ENCODE results near the gene ATP11C.
"Not testable (repeated sequence)": the region's sequence is repeated elsewhere in the genome, so short reads cannot be mapped to it uniquely, and the experiment has no call there.

Gene ATP11C

DNA sequence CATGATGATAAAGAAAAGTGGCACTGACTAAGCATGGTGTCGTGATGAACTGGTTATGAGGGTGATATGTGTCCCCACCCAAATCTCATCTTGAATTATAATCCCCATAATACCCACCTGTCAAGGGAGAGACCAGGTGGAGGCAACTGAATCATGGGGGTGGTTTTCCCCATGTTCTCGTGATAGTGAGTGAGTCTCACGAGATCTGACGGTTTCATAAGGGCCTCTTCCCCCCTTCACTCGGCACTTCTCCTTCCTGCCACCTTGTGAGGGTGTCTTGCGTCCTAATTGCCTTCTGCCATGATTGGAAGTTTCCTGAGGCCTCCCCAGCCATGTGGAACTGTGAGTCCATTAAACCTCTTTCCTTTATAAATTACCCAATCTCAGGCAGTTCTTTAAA is 11.7 kb downstream of the ATP11C start:
- DNase-seq: not testable (repeated sequence)

DNA sequence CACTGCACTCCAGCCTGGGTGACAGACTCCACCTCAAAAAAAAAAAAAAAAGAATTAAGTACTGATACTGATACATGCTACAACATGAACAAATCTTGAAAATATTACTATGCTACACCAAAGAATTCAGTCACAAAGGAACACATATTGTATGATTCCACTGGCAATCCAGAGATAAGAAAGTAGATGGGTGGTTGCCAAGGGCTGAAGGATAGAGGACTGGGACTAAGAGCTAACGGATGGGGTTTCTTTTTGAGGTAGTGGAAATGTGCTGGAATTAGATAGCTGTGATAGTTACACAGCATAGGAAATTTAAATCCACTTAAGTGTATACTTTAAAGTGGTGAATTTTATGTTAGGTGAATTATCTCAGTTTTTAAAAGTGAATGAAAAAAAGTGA is 12.5 kb downstream of the ATP11C start:
- DNase-seq: no peak

DNA sequence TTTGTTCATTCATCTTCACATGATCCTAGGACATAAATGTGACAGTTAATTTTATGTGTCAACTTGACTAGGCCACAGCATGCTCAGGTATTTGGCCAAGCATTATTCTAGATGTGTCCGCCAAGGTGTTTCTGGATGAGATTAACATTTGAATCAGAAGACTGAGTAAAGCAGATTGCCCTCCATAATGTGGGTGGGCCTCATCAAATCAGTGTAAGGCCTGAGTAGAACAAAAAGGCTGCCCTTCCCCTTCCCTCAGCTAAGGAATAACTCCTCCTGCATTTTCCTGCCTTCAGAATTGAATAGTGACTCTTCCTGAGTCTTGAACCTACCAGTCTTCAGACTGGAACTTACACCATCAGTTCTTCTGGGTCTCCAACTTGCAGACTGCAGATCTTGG is 18.4 kb downstream of the ATP11C start:
- DNase-seq: no peak

DNA sequence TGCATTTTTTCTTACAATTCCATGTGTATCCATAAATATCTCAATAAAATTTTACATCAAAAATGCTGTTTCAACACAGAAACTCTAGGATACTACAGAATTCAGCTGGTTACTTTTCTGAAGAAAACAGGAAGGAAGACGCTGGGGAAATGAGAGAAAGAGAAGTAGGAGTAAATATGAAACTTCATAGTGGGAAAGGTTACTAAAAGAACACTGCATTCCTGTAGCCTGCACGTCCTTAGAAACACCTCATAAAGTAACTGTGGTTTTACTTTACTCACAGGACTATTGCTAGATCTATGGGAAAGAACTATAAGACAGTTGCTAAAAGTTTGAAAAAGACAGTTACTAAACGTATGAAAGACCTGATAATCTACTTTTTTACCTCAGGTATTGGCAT is 23.1 kb downstream of the ATP11C start:
- DNase-seq: no peak

DNA sequence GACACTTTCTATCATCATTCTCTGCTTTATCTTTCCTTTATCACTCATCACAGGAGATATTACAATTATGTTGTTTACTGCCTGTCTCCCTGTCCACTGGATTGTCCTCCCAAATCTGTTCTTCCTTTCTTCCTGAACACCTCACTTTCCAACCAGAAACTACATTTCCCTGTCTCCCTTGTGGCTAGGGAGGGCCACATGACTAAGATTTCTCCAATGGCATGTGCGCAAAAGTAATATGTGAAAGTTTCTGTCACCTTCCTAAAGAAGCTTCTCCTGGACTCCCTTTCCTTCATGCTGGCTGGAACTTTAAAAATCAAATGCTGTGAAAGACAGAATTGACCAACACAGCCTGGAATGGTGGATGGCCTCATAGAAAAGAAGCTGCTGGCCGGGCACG is 25.8 kb downstream of the ATP11C start:
- no peak for DNase-seq

DNA sequence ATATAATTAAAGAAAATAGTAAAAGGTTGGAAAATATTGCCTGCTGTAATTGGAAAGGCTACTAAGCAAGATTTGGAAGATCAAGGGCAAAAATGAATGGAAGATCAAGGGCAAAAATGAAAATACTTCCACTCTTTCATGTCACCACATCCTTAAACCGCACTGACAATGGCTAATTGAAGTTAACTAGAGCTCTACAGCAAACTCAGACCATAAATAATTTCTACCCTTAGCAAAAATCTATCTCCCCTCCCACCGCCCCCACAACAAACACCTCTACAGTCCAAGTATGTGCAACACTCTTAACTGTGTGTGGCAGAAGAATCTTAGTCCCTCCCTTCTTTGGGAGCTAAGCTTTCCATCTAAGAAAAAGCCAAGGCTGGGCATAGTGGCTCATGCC is 27.1 kb downstream of the ATP11C start:
- no peak for DNase-seq

DNA sequence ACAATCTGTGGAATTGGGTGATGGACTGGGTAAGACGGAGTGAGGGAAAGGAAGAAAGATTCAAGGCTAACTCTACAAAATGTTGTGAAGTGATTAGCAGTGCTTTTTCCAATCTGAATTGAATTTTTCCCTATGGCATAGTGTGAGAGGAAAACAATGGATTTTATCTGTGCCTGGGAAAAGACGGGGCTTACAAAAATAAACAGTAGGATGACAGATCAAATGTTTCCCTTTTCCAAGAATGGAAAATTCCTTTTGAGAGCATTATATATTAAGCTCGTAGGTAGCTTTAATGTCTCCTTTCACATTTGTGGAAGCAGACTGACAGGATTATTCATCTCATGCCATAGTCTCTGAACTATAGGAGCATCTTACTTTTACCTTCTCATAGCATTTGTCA is 27.8 kb downstream of the ATP11C start:
- no peak for DNase-seq

DNA sequence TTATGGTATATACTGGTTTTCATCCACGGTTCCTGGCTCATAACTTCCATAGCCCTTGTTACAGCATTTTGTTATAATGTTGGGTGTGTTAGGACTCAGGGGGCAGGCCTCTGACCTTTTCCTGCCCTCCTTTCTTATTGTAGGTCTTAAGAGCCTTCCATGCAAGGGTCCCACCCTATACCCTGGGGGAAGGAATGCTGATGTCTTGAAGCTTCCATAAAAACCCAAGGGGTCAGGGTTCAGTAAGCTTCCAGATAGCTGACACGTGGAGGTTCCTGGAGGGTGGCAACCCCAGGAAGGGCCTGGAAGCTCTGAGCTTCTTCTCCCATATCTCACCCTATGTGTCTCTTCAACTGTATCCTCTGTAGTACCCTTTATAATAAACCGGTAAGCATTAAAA is 29.6 kb downstream of the ATP11C start:
- DNase-seq: no peak

DNA sequence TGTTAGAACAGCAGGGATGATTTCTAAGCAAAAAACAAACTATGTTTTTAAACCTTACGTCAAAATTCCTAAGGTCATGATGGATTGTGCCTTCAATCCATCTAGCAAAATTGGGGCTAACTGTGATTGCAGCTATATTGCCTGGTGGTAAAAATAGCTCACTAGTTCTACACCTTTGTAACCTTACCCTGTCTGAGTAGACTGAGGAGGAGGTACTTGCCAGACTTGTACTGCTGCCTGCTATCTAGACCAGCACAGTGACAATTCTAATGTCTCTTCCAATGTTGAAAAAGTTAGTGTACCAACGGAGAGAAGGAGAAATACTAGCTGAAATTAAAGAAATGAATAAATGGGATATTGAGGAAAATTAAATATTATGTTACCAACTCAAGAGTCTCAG is 30.3 kb downstream of the ATP11C start:
- no peak for DNase-seq

DNA sequence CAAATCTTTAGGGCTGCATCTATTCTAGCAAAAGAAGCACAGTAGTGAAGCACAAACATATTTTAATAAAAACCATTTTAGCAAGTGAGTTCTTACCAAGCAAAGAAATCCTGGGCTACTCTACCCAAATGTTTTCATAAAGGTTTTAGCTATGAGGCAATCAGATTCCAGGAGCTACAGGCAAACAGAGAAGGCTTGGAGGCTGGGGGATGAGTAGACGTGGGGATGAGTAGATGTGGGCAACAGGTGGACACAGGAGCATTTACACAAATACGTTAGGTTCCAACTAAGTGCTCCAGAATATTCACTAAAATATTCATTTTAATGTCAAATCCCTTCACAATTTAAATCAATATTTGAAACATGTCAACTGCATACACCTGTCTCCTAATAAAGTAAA is 34.5 kb downstream of the ATP11C start:
- DNase-seq: no peak

DNA sequence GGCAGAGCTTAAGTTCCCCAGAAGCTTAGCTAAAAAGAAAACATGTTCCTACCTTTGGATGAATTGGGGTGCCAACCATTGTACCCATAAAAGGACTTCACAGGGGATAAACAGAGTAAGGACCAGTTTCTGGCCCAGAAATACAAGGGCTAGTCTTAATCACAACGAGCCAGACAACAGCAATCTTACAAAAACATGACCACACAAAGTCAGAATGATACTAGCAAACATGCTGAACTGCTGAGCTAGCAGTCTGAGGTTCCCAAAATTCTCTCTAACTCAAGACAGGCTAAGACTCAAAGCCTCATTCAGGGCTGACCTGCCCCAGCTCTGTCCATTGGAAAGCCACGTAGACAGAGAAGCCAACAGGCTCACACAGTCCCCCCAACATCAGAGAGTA is 40.3 kb downstream of the ATP11C start:
- no peak for DNase-seq

DNA sequence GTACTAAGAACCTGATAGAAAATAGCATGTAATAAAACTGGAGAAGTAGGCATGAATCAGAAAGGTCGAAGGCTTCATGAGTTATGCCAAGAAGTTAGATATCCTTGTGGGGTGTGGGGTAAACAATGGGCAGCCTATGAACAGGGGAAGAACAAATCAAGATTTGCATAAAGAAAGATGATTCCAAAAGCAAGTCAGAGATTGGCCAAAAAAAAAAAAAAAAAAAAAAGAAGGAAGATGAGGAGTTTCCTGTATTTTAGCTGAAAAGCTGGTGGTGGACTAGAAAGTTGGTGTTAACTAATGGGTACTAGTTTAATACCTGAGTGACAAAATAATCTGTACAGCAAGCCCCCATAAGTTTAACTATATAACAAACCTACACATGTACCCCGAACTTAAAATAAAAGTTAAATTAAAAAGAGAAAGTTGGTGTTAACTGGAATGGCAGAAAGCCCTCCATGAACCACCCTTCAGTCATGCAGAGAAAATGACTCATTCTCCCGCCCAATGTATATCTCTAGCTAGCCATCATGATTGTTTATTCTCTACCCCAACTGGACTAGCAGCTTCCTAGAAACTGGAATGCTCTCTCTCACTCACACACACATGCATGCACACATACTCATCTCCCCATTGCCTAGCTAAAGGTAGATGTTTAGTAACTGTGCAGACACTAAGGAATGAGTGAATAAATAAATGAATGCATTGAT is 41.7 kb downstream of the ATP11C start:
- DNase-seq: no peak

DNA sequence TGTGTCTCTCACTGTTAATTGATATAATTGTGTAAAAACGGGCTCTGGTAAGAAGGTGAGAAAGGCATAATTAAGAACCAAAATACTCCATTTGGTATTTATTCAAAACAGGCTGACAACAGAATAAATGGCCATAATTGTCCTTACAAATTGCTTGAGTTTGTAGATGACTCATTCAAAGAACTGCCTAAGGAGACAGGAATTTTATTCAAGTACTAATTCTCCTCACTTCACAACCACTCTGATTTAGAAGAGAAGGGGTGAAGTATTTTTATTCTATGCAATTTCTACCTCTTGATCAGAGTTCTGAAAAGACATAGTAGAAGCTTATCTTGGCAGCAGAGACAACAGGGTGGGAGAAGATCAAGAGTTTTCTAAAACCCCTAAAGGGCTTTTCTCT is 43.1 kb downstream of the ATP11C start:
- no peak for DNase-seq

DNA sequence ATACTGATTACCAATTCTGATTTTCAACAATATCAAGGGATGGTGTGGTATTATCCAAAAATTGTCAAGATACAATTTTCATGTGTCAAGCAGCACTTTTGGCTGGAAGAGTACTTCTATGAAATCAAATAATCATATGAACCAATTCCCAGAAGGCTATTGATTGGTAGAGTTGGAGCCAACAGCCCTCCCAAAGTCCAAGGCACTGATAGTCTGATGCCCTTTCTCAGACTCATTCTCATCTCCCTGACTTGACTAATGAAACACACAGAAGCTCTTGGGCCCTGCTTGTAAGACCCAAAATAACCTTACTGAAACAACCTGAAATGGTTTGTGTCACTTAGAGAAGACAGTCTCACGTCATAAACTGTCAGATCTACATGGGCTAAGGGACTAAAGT is 48.9 kb downstream of the ATP11C start:
- DNase-seq: no peak

DNA sequence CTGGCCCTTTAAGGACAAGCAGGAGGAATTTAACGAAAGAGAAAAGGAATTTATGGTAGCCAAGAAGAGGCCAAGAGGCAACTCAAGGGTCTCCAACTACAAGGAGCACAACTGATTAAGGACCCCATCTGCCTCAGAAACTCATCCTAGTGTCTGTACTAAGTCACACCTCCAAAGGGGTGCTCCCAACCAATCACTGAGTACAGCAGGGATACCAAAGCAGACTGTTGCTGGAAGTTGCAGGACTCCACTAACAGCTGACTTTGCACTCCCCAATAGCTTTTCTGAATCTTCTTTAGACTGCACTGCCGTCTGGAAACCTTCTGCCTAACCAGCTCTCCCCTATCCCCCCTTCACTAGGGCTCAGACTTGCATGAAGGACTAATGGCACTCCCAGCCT is 50.6 kb downstream of the ATP11C start:
- no peak for DNase-seq

DNA sequence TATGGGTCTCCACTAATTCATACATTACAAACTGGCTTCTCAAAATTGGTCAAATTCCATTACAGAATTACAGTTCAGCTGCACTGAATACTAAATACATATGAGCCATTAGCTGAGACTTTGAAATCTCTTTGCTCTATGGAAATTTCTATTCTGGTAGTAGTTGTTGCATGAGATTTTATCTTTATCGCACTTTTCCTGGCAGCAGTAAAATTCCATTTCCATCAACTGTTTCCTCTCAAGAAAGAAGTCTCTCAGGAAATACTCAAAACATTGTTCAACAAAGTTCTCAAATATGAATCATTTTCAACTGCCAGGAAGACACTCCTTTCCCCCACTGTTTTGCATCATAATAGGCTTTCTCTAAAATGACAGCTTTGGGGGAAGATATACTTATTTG is 51.3 kb downstream of the ATP11C start:
- DNase-seq: no peak

DNA sequence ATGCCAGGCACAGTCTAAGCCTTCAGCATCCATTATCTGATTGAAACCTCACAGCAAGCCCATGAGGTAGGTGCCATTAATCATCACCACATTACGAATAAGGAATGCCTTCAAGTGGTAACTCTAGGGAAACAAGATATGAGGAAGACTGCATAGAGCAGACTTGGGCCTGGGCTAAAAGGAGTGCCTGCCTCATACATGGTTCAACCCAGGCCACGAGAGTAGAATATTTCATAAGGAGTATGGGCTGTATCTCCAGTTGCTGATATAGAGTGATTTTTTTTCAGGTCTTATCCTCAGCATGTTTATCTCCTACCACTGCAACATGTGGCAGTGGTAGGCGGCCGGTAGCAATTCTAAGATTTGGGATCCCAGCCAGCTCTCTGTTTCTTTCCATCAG is 51.7 kb downstream of the ATP11C start:
- no peak for DNase-seq

DNA sequence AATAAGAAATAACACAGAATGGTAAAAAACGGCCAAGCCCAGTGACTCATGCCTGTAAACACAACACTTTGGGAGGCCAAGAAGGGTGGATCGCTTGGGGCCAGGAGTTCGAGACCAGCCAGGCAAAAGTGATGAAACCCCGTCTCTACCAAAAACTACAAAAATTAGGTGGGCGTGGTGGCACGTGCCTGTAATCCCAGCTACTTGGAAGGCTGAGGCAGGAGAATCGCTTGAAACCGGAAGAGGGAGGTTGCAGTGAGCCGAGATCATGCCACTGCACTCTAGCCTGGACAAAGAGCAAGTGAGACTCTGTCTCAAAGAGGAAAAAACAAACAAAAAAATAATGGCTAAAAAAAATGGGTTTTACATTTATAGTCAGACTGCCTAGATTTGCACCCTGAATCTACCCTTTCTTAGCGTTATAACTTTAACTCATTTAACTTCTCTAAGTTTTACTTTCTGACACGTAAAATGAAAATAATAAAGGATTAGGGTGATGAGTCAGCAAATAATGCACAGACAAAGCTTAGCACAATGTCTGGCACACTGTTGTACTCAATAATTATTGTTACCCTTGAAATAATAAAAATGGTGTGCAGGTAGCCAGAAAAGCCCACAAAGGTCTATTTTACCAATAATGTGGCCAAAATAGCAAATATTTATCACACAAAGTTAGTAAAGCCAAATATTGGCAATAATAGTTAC is 55.0 kb downstream of the ATP11C start:
- DNase-seq: no peak

DNA sequence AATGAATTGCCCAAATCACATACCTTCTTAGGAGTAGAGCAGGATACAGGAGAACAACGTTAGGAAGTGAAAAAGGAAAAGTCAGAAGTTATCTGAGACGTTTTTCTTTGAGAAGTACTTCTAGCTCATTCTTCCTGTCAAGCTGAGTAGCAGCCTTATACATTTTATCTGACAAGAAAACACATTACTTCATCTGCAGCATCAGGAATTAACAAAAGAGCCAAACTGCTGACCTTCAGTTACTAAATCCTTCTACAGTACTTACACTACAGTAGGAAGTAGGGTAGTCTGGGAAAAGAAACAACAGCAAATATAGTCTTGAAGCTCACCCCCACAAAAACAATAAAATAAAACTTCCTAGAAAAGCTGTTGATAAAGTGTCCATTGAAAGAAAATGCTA is 57.0 kb downstream of the ATP11C start:
- no peak for DNase-seq

DNA sequence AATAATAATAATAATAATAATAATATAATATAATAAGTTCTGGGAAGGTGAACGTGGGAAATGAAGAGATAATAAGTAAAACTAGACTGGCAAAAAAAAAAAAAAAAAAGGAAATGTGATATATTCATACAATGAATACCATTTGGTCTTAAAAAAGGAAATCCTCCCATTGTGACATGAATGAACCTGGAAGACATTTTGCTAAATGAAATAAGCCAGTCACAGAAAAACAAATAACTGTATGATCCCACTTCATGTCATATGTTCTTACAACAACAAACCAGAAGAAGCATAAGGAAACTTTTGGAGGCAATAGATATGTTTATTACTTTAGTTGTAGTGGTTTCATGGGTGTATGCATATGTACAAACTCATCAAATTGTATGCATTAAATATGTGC is 63.1 kb downstream of the ATP11C start:
- no peak for DNase-seq

DNA sequence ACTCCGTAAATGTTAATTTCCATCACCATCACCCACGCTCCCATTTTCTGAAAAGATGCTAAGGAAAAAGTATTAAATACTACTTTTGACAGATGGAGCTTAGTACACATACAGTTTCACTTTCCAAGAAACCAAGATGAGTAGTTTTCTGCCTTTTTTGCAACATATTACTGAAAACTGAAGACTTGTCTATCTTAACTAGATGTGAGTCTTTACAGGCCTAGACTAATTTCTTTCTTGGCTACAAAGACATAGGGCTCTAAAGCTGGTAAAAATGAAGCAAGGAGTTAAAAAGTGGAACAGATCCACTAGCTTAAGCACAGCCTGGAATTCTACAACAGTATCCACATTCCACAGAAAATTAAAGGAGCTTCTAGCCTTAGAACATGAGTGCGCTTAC is 68.2 kb downstream of the ATP11C start:
- no peak for DNase-seq

DNA sequence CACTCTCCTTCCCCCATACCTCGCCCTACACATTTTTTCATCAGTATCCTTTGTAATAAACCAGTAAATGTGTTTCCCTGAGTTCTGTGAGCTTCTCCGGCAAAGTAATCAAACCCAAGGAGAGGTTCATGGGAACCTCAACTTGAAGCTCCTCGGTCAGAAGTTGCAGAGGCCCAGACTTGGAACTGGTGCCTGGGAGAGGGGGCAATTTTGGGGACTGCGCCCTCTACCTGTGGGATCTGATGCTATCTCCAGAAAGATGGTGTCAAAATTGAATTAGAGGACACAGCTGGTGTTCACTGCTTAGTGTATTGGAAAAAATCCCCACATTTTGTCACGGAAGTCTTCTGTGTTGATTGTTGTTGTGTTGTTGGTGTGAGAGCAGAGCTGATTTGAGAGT is 70.6 kb downstream of the ATP11C start:
- DNase-seq: no peak

DNA sequence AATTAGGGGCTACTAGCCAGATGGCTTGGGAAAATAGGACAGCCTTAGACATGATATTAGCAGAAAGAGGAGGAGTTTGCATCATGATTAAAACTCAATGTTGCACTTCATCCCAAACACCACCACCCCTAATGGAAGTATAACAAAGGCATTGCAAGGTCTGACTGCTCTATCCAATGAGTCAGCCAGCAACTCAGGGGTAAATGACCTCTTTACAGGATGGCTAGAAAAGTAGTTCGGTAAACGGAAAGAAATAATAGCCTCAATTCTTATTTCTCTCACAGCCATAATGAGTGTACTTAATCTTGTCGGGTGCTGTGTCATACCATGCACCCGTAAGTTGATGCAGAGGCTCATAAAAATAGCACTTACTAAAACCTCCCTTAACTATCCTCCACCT is 76.0 kb downstream of the ATP11C start:
- DNase-seq: not testable (repeated sequence)

DNA sequence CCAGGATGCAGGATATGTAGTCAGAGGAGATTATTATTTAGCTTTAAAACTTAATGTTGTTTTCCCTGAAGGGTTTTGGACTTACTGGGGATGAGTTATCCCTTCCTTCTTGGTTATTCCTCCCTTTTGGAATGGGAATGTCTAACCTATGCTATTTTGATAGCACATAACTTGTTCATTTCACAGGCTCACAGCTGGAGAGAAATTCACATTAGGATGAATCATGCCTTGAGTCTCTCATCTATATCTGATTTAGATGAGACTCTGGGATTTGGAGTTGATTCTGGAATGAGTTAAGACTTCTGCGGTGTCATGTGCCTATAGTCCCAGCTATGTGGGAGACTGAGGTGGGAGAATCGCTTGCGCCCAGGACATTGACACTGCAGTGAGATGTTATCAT is 81.1 kb downstream of the ATP11C start:
- no peak for DNase-seq

DNA sequence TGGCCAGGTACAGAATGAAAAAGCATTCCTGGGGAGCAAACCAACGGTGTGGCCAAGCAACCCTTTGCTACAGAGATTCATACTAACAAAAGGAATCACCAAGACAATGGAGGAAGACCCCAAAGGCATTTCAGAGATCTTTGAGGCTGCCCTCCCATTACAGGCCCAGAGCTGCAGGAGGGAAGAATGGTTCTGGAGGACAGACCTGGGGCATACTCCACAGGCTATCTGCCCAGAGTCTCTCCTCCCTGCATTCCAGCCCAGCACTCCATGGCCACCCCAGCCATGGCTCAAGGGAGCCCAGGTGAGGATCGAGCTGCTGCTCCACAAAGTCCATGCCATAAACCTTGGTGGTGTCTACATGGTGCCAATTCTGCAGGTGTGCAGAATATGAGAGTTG is 81.9 kb downstream of the ATP11C start:
- no peak for DNase-seq
